ENCODE results near the gene KCNC1. TPM values are rescaled to one million over a fixed set of nuclear protein-coding genes. Genes with fewer than 3 reads are reported as not detected.

Gene KCNC1
- total RNA-seq, 1 experiment from 2014 or later, result 0.37 TPM

DNA sequence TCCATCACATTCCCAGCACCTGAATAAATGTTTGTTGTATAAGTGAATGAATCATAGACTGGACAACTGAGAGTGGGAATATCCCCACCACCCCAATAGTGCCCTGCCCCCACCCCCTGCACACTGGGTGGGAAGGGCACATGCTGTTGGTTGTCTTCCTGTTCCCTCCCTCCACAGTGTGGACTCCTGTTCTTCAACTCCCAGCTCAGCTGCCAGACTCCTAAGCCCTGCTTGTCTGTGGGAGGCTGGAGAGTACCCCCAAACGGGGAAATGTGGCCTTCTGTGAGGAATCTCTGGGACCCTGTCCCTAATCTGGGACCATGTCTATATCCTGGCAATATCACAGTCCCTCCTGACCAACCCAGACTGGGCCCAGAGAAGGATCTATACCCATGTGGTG, 20.7 kb upstream of the KCNC1 start:
- in situ Hi-C loops (cut with HindIII; ENCODE audit: low sequenced_read_pairs), result no loop called here
- DNase-seq (ENCODE audit: low spot score), result no peak

DNA sequence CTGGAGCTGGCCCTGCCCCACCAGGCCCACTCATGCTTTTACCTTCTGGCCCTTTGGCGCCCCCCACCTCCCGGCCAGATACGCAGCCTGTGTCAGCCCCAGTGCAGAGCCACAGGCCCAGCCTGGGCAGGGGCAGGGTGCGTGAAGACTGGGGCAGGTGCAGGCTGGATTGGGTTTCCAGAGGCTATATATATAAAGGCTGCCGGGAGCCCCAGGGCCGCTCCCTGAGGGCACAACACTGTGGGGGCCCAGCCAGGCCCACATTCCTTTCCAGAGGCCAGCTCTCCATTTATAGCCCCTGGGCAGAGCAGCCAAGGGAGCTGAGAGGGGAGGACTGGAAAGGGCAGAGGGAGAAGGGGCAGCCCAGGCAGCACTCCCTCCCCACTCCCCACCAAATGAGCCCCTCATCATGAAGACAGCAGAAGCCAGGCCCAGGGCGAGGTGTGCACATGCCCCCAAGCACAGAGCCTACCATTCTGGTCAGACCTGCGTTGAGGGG, 20.2 kb upstream of the KCNC1 start:
- in situ Hi-C loops (cut with HindIII; ENCODE audit: low sequenced_read_pairs), result no loop called here

DNA sequence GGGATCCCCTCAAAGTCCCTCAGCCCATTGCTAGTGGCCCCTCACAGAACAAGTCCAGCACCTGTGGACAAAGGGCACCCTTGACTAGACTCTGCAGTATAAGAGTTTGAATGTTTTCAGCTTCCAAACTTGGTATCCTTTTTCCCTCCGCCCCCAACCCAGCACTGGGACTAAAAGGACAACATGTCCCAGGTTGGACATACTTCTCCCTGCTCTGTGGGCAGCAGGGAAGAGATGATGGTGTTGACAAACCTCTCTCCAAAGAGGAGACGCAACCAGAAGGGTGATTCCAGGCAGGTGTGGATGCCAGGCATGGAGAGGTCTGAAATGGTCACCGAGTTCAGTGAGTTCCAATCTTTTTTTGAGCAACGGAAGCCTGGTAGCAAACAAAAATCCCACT, 19.7 kb upstream of the KCNC1 start:
- in situ Hi-C loops (cut with HindIII; ENCODE audit: low sequenced_read_pairs), result no loop called here

More for the DNA sequence above, 20.2 kb upstream of the KCNC1 start:
- no peak for DNase-seq (ENCODE audit: low spot score)

DNA sequence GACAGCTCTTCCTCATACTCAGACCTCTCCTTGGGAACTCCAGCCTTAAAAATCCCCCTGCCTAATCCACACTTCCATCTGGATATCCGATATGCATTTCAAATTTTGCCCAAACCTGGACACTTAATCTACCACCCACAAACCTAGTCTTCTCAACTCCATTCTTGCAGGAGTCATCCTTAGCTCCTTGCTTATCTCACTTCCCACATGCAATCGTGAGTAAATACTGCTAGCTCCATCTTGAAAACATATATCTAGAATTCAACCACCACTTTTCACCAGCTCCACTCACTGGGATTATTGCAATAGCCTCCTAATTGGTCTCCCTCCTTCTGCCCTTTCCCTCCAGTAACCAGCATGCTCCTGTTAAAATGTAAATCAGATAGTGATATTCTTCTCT, 17.8 kb upstream of the KCNC1 start:
- DNase-seq (ENCODE audit: low spot score), result no peak

More for the DNA sequence above, 19.7 kb upstream of the KCNC1 start:
- no peak for DNase-seq (ENCODE audit: low spot score)

DNA sequence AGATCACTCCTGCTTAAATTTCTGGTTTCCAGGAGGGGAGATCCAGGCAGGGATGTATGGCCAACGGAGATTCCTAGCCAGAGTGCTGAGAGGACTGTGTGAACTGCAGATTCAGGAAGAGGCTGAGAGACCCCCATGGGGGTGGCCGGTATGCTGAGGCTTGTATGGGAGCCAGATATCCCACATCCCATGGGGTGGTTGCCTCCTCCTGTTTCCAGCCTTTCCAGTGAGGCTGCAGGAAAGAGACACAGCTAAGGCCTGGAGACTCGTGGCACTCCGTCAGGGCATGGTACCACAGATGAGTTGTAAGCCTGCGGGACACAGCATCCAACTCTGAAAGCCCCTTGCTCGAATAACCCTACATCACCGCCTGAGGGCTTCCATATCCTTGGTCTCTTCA, 16.6 kb upstream of the KCNC1 start:
- in situ Hi-C loops (cut with HindIII; ENCODE audit: low sequenced_read_pairs), result no loop called here
- DNase-seq (ENCODE audit: low spot score), result no peak

More for the DNA sequence above, 17.8 kb upstream of the KCNC1 start:
- in situ Hi-C loops (cut with HindIII; ENCODE audit: low sequenced_read_pairs), result no loop called here

DNA sequence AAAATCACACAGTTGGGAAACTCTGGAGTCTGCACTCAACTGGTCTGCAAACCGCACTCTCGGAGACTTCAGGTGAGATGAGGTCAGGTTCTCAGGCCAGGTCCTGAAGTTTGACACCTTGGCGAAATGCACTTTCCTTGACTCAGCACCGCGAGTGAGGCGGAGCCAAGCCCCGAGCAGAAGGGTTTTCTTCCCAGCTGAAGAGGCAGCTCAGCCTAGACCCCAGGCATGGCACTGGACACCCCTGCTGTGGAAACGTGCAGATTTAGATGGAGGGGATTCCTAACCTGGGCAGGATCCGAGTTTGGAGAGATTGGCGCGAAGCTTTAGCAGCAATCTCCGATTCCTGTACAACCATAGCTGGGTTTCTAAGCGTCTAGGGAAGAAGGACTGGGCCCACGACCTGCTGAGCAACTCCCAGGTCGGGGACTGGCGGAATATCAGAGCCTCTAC, 16.0 kb upstream of the KCNC1 start:
- in situ Hi-C loops (cut with HindIII; ENCODE audit: low sequenced_read_pairs), result no loop called here
- no peak for DNase-seq (ENCODE audit: low spot score)

DNA sequence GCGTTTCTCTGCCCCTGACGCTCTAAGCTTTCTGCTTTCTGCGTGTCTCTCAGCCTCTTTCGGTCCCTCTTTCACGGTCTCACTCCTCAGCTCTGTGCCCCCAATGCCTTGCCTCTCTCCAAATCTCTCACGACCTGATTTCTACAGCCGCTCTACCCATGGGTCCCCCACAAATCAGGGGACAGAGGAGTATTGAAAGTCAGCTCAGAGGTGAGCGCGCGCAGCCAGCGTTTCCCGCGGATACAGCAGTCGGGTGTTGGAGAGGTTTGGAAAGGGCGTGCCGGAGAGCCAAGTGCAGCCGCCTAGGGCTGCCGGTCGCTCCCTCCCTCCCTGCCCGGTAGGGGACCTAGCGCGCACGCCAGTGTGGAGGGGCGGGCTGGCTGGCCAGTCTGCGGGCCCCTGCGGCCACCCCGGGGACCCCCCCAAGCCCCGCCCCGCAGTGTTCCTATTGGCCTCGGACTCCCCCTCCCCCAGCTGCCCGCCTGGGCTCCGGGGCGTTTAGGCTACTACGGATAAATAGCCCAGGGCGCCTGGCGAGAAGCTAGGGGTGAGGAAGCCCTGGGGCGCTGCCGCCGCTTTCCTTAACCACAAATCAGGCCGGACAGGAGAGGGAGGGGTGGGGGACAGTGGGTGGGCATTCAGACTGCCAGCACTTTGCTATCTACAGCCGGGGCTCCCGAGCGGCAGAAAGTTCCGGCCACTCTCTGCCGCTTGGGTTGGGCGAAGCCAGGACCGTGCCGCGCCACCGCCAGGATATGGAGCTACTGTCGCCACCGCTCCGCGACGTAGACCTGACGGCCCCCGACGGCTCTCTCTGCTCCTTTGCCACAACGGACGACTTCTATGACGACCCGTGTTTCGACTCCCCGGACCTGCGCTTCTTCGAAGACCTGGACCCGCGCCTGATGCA, 15.3 kb upstream of the KCNC1 start, which contains the start of gene MYOD1:
Gene MYOD1, plus strand, starts transcription at position 544 of the 910 bp plus-strand sequence. Its CDS starts 212 bp downstream, at position 756.
- no peak for DNase-seq (ENCODE audit: low spot score)
- in situ Hi-C loops (cut with HindIII; ENCODE audit: low sequenced_read_pairs), result no loop called here

DNA sequence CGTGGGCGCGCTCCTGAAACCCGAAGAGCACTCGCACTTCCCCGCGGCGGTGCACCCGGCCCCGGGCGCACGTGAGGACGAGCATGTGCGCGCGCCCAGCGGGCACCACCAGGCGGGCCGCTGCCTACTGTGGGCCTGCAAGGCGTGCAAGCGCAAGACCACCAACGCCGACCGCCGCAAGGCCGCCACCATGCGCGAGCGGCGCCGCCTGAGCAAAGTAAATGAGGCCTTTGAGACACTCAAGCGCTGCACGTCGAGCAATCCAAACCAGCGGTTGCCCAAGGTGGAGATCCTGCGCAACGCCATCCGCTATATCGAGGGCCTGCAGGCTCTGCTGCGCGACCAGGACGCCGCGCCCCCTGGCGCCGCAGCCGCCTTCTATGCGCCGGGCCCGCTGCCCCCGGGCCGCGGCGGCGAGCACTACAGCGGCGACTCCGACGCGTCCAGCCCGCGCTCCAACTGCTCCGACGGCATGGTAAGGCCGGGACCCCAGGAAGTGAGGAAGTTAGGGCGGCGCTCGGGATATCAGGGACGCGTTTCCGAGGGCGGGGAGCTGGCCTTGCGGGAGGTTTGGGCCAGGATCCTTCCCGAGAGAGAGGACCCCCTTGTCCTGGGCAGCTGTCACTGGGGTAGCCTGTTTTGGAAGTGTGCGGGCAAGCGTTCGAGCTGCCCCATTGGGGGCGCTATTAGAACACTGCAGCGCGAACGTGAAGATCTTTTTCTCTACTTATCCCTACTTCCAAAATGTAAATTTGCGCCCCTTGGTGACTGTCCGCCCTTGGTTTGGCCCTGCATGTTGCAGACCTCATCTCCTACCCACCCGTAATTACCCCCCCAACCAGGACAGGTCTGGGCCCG, 14.4 kb upstream of the KCNC1 start:
- in situ Hi-C loops (cut with HindIII; ENCODE audit: low sequenced_read_pairs), result no loop called here
- no peak for DNase-seq (ENCODE audit: low spot score)

DNA sequence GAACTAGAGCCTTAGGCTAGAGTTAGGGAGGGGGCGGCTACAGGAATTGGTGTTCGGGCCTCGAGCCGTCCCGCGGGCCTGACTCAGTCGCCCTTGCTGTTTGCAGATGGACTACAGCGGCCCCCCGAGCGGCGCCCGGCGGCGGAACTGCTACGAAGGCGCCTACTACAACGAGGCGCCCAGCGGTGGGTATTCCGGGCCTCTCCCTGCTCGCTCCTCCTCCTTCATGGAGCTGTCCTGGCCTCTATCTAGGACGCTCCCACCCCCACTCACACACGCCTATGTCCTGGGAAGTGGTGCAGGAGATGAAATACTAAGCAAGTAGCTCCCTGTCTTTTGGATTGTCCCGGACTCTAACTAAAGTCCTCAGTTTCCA, 13.8 kb upstream of the KCNC1 start:
- no peak for DNase-seq (ENCODE audit: low spot score)
- in situ Hi-C loops (cut with HindIII; ENCODE audit: low sequenced_read_pairs), result no loop called here

DNA sequence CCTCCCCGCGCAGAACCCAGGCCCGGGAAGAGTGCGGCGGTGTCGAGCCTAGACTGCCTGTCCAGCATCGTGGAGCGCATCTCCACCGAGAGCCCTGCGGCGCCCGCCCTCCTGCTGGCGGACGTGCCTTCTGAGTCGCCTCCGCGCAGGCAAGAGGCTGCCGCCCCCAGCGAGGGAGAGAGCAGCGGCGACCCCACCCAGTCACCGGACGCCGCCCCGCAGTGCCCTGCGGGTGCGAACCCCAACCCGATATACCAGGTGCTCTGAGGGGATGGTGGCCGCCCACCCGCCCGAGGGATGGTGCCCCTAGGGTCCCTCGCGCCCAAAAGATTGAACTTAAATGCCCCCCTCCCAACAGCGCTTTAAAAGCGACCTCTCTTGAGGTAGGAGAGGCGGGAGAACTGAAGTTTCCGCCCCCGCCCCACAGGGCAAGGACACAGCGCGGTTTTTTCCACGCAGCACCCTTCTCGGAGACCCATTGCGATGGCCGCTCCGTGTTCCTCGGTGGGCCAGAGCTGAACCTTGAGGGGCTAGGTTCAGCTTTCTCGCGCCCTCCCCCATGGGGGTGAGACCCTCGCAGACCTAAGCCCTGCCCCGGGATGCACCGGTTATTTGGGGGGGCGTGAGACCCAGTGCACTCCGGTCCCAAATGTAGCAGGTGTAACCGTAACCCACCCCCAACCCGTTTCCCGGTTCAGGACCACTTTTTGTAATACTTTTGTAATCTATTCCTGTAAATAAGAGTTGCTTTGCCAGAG, 13.2 kb upstream of the KCNC1 start:
- DNase-seq (ENCODE audit: low spot score), result no peak
- in situ Hi-C loops (cut with HindIII; ENCODE audit: low sequenced_read_pairs), result no loop called here

DNA sequence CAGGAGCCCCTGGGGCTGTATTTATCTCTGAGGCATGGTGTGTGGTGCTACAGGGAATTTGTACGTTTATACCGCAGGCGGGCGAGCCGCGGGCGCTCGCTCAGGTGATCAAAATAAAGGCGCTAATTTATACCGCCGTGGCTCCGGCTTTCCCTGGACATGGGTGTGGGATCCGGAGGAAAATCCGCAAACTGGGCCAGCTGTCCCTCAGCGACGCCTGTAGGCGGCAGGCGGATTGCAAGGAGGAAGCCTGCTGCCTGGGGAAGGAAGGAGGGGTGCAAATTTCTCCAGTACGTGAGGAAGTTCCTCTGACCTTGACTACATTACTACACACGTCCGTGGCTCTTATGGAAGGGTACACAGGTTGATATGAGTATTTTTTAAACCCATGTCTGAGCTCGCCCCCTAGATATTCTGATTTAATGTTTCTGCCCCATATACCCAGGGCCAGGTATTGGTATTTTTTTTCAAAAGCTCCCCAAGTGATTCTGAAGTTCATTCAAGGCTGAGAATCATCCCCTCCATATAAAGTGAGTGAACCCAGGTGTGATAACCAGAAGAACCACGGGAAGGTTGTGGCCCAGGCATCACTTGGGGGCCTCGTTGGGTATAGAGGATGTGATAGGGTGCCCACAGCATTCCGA, 12.5 kb upstream of the KCNC1 start:
- in situ Hi-C loops (cut with HindIII; ENCODE audit: low sequenced_read_pairs), result no loop called here
- peak; percentile 70 for DNase-seq (ENCODE audit: low spot score)

DNA sequence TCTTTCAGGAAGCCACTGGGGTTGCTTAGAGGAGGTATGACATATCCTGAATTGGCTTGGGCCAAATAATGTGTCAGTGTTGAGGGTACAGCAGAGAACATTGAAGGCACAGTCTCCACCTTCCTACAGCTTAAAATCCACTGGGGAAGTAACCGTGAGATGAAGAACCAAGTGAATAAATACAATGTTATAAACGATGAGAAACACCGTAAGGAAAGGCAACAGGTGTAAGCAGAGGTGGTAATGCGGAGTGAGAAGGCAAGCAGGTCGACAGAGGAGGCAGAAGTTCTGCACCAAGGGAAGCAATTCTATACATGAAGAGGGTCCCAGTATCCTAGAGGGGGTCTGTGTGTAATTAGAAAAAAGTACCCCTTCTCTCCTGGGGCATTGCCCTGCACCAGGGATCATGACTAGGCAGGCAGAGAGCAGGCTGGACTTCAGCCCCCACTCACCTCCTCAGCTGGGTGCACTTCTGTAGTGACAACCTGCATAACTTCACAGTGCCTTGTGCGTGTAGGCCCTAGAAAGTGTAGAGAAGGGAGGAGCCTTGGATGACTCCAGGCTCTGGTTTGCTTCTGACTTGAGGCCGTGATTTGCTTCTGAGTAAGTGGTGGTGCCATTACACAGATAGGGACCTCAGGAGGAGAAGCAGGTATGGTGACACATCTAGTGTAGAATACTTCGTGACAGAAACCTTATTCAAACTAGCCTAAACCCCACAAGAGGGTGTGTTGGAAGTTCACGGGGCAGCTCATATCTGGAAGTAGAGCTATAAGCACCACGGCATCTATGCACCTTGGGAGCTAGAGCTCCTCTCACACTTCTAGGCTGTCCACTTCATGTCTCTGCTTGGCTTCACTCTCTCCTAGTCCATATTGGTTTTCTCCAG, 10.3 kb upstream of the KCNC1 start:
- in situ Hi-C loops (cut with HindIII; ENCODE audit: low sequenced_read_pairs), result no loop called here
- no peak for DNase-seq (ENCODE audit: low spot score)

DNA sequence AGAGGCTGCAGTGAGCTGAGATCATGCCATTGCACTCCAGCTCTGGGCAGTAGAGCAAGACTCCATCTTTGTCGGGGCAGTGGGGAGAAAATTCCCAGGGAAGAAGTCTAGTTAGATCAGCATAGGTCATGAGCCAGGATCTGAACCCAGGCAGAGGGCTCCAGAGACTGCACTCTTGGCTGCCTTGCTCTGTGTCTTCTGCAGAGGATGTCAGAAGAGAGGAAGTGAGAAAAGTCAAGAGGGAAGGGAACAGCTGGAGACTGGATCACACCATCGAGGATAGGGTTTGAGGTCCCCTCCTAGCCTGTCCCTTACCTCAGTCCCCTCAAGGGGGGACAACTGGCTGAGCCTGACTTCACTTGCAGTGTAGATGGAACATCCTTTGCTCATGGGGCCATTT, 9.4 kb upstream of the KCNC1 start:
- in situ Hi-C loops (cut with HindIII; ENCODE audit: low sequenced_read_pairs), result loop anchor here (25.0 kb wide), 1 partner anchor 262 kb away; no protein-coding TSS in a partner anchor
- no peak for DNase-seq (ENCODE audit: low spot score)

DNA sequence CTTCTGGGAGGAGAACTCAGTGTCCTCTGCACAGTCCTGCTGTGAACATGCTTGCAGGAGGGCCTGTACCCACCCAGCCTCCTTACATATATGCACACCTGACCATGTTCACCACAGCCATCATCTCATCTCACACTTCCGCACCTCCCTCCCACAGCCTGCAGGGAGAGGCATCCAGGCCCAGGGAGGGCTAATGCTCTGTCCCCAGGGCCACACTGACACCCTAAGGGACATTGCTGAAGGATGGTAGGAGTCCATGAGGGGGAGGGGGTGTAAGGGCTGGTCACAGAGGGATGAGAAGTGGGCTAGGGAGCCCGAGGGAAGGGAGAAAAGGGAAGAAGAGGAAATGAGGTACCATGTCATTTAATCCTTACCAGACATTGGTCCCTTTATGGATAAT, 4.4 kb upstream of the KCNC1 start:
- in situ Hi-C loops (cut with HindIII; ENCODE audit: low sequenced_read_pairs), result loop anchor here (25.0 kb wide), 1 partner anchor 257 kb away; no protein-coding TSS in a partner anchor
- no peak for DNase-seq (ENCODE audit: low spot score)

DNA sequence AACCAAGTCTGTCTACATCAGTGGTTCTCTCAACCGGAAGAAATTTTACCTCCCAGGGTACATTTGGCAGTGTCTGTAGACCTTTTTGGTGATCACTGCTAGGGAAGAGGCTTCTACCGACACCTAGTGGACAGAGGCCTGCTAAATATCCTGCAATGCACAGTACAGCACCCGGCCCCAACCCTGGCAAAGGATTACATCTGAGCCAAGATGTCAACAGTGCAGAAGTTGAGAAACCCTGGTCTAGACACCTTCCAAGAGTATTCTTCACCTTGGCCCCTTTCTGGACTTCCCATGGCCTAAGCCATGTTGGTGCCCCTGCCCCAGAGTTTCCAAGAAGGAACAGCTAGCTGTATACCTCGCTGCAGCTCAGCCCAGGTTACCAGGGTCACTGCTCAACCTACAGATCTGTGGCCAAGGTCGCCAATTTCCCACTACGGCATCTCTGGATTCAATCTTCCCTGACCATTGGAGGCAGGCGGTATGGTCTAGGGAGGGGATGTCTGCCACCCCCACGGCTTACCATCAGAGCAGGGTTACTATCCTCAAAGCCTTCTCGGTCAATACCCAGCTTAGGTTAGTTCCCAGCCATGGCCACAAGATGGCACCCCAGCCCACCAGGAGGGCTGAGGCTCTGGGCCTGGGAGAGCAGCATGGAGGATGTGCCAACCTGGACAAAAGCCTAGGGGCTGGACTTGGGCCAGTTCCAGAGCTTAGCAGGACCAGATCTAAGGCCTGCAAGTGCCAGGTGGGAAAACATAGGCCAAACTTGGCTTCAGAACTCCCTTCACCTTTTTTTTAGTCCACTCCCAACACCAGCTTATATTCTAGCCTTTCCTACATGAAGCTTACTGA, 3.7 kb upstream of the KCNC1 start:
- in situ Hi-C loops (cut with HindIII; ENCODE audit: low sequenced_read_pairs), result loop anchor here (25.0 kb wide), 1 partner anchor 256 kb away; no protein-coding TSS in a partner anchor
- peak; percentile 99 for DNase-seq (ENCODE audit: low spot score)

DNA sequence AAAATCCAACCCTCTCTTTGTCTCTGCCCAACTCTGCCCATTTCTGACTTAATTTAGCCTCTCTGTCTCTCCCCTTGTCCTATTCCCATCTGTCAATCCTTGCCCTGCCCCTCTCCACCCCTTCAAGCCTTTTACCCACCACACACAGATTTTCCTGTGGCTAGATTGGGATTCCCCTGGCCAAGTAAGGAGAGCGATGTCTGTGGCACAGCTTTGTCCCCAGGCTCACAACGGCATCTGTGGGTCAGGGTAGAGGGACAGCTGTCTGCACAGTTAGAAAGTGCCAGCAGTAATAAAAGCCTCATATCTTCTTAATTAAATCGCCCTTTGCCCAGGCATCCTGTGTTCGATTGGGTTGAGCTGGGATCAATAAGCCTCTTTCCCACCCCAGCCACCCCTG, 1.3 kb upstream of the KCNC1 start:
- peak; percentile 51 for DNase-seq (ENCODE audit: low spot score)
- in situ Hi-C loops (cut with HindIII; ENCODE audit: low sequenced_read_pairs), result loop anchor here (25.0 kb wide), 1 partner anchor 254 kb away; no protein-coding TSS in a partner anchor
